H1 (cell line): Measurements from ENCODE around the gene SLC7A9. TPM values are rescaled to one million over a fixed set of nuclear protein-coding genes. Genes with fewer than 3 reads are reported as not detected.

Experiments
- CTCF ChIA-PET: fragments of 300-600 bp; sonication (Branson Sonifier 250); formaldehyde crosslinking; loops from one replicate; lab custom pipeline; 2021; ENCODE audit not compliant: partially characterized antibody; lab: Charles Lee
- POLR2A ChIA-PET: fragments of 300-600 bp; sonication (Branson Sonifier 250); formaldehyde crosslinking; loops from one replicate; lab custom pipeline; 2021; ENCODE audit warnings: inconsistent platforms; ENCODE audit not compliant: partially characterized antibody; lab: Charles Lee
- DNase-seq, 2 experiments: peaks; one replicate each; pipeline versions ENCODE4 v3.0.0 to v3.0.0-alpha.2; 2010 to 2022; ENCODE audit warnings: low spot score in 2 of 2, low read depth in 1 of 2, mixed read lengths in 1 of 2
- FAIRE-seq: peaks from 2 replicates; lab custom pipeline; 2011; peaks lifted over from hg19 to GRCh38; lab: Jason Lieb, UNC
- H2AFZ ChIP-seq: 2 replicates; pipeline ENCODE4 v1.8.1; 2012; ENCODE audit warnings: low read length, inconsistent platforms
- H2AK5ac ChIP-seq: 2 replicates; pipeline ENCODE4 v1.6.1; 2013; ENCODE audit warnings: low read depth, low read length
- H2BK120ac ChIP-seq: replicated peaks from 2 replicates; pipeline ENCODE3; 2013; ENCODE audit warnings: low read depth, low read length, inconsistent platforms
- H2BK12ac ChIP-seq: 2 replicates; pipeline ENCODE4 v1.6.1; 2013; ENCODE audit warnings: low read depth, low read length
- H2BK15ac ChIP-seq: 2 replicates; pipeline ENCODE4 v1.6.1; 2013; ENCODE audit warnings: low read length
- H2BK20ac ChIP-seq: 2 replicates; pipeline ENCODE4 v1.6.1; 2013; ENCODE audit warnings: low read length
- H2BK5ac ChIP-seq: 2 replicates; pipeline ENCODE4 v1.6.1; 2013; ENCODE audit warnings: low read depth, low read length
- H3K14ac ChIP-seq: 2 replicates; pipeline ENCODE4 v1.6.1; 2013; ENCODE audit warnings: inconsistent platforms; ENCODE audit not compliant: insufficient read length
- H3K18ac ChIP-seq: 2 replicates; pipeline ENCODE4 v1.6.1; 2013; ENCODE audit warnings: low read length; ENCODE audit errors: extremely low read depth
- H3K23ac ChIP-seq: 2 replicates; pipeline ENCODE4 v1.6.1; 2013; ENCODE audit warnings: inconsistent platforms; ENCODE audit not compliant: insufficient read length
- H3K23me2 ChIP-seq: 2 replicates; pipeline ENCODE4 v1.6.1; 2013; ENCODE audit warnings: low read depth, low read length
- H3K27ac ChIP-seq: 2 replicates; pipeline ENCODE4 v1.6.1; 2011; ENCODE audit warnings: low read depth, low read length, inconsistent platforms
- H3K27me3 ChIP-seq, 4 experiments: replicated peaks in 1 of 4; 1 replicate in 1 of 4; 2 replicates in 3 of 4; pipeline versions ENCODE4 v1.6.1 to v1.8.1; 2011 to 2013; ENCODE audit warnings: low read length in 3 of 4, mild to moderate bottlenecking in 3 of 4, inconsistent platforms in 2 of 4, mixed read lengths in 2 of 4, moderate library complexity in 1 of 4; ENCODE audit not compliant: control insufficient read depth in 3 of 4, insufficient read depth in 3 of 4; ENCODE audit errors: extremely low read depth in 1 of 4
- H3K36me3 ChIP-seq, 4 experiments: 2 replicates each; pipeline versions ENCODE4 v1.6.1 to v1.8.1; 2011 to 2013; ENCODE audit warnings: mild to moderate bottlenecking in 4 of 4, low read length in 3 of 4, moderate library complexity in 2 of 4, control low read depth in 1 of 4, inconsistent platforms in 1 of 4; ENCODE audit not compliant: insufficient read depth in 4 of 4, control insufficient read depth in 2 of 4
- H3K4ac ChIP-seq: replicated peaks from 2 replicates; pipeline ENCODE3; 2013; ENCODE audit warnings: low read length, low read depth, mixed read lengths, inconsistent platforms; ENCODE audit not compliant: insufficient read length
- H3K4me1 ChIP-seq, 4 experiments: replicated peaks in 1 of 4; 1 replicate in 1 of 4; 2 replicates in 3 of 4; pipeline versions ENCODE4 v1.6.1 to v1.8.1; 2011 to 2013; ENCODE audit warnings: low read length in 3 of 4, inconsistent platforms in 2 of 4, mixed read lengths in 1 of 4; ENCODE audit not compliant: insufficient read depth in 4 of 4, control insufficient read depth in 3 of 4
- H3K4me2 ChIP-seq, 2 experiments: 2 replicates each; pipeline versions ENCODE4 v1.6.1 to v1.8.1; 2011 to 2013; ENCODE audit warnings: low read depth in 2 of 2, low read length in 2 of 2, control low read depth in 1 of 2, inconsistent platforms in 1 of 2, mild to moderate bottlenecking in 1 of 2; ENCODE audit not compliant: insufficient read depth in 1 of 2
- H3K4me3 ChIP-seq, 4 experiments: fragments of 200-600, 300-600 bp in 1 of 4; sonication (generic), shearing (Covaris generic), sonication (Bioruptor Twin) in 1 of 4; 2 replicates each; pipeline versions ENCODE4 v1.5.1 to v1.8.1; 2011 to 2016; ENCODE audit warnings: low read length in 4 of 4, low read depth in 3 of 4, control low read depth in 2 of 4, inconsistent platforms in 2 of 4, mild to moderate bottlenecking in 2 of 4, mixed read lengths in 1 of 4, moderate library complexity in 1 of 4; ENCODE audit not compliant: insufficient read depth in 2 of 4; ENCODE audit errors: extremely low read depth in 1 of 4
- H3K56ac ChIP-seq: replicated peaks from 2 replicates; pipeline ENCODE3; 2013; ENCODE audit warnings: low read depth, mild to moderate bottlenecking, mixed read lengths, low read length, inconsistent platforms; ENCODE audit not compliant: insufficient read length
- H3K79me1 ChIP-seq: 2 replicates; pipeline ENCODE4 v1.6.1; 2013; ENCODE audit warnings: low read depth, low read length, control low read depth
- H3K79me2 ChIP-seq, 2 experiments: 2 replicates each; pipeline versions ENCODE4 v1.6.1 to v1.8.1; 2012 to 2013; ENCODE audit warnings: low read length in 2 of 2, mild to moderate bottlenecking in 2 of 2, inconsistent platforms in 1 of 2; ENCODE audit not compliant: insufficient read depth in 2 of 2, control insufficient read depth in 1 of 2
- H3K9ac ChIP-seq, 4 experiments: replicated peaks in 1 of 4; 1 replicate in 1 of 4; 2 replicates in 3 of 4; pipeline versions ENCODE4 v1.6.1 to v1.8.1; 2011 to 2013; ENCODE audit warnings: low read depth in 3 of 4, low read length in 3 of 4, control low read depth in 2 of 4, mild to moderate bottlenecking in 2 of 4, moderate library complexity in 2 of 4, inconsistent platforms in 1 of 4; ENCODE audit errors: extremely low read depth in 1 of 4
- H3K9me3 ChIP-seq, 2 experiments: 2 replicates each; pipeline versions ENCODE4 v1.6.1 to v1.8.1; 2012 to 2013; ENCODE audit warnings: mild to moderate bottlenecking in 2 of 2, moderate library complexity in 2 of 2, control low read depth in 1 of 2, inconsistent platforms in 1 of 2, low read depth in 1 of 2, low read length in 1 of 2, mixed read lengths in 1 of 2; ENCODE audit not compliant: insufficient read depth in 2 of 2
- H4K20me1 ChIP-seq, 2 experiments: replicated peaks in 1 of 2; 2 replicates each; pipeline versions ENCODE3 to v1.8.1; 2011 to 2013; ENCODE audit warnings: inconsistent platforms in 2 of 2, low read length in 2 of 2, mild to moderate bottlenecking in 1 of 2; ENCODE audit not compliant: insufficient read depth in 2 of 2, control insufficient read depth in 1 of 2
- H4K5ac ChIP-seq: 2 replicates; pipeline ENCODE4 v1.6.1; 2013; ENCODE audit warnings: low read length, low read depth, mixed read lengths, inconsistent platforms; ENCODE audit not compliant: insufficient read length
- H4K8ac ChIP-seq: 2 replicates; pipeline ENCODE4 v1.8.0; 2013; ENCODE audit warnings: mild to moderate bottlenecking, moderate library complexity, low read length, inconsistent platforms; ENCODE audit not compliant: insufficient read depth; ENCODE audit errors: extremely low read depth
- H4K91ac ChIP-seq: replicated peaks from 2 replicates; pipeline ENCODE3; 2013; ENCODE audit warnings: low read length, mixed read lengths, inconsistent platforms; ENCODE audit not compliant: insufficient read length
- NANOG ChIP-seq: IDR thresholded peaks from 2 replicates; pipeline ENCODE4 v1.6.1; 2011; ENCODE audit warnings: low read length, low read depth, mild to moderate bottlenecking, inconsistent platforms; ENCODE audit not compliant: insufficient read depth, poor library complexity, severe bottlenecking
- POLR2A ChIP-seq, 2 experiments: IDR thresholded peaks; 1 replicate in 1 of 2; 2 replicates in 1 of 2; pipeline ENCODE4 v1.6.1; 2011; ENCODE audit warnings: low read depth in 2 of 2, low read length in 2 of 2, mild to moderate bottlenecking in 2 of 2; ENCODE audit errors: control extremely low read depth in 1 of 2
- YY1 ChIP-seq: IDR thresholded peaks from 2 replicates; pipeline ENCODE4 v1.6.1; 2011; ENCODE audit warnings: low read depth, mild to moderate bottlenecking, low read length
- WGBS, 2 experiments: shearing (Covaris generic) in 1 of 2; methylation state at CpG; one replicate each; pipeline versions ENCODE4 v1.1.6 to v1.1.7; 2013 to 2015; ENCODE audit warnings: low lambda C conversion rate in 2 of 2, mixed read lengths in 2 of 2, inconsistent platforms in 1 of 2, low coverage in 1 of 2, missing lambda C conversion rate in 1 of 2; ENCODE audit not compliant: insufficient replicate concordance in 2 of 2, insufficient coverage in 1 of 2, insufficient read length in 1 of 2; ENCODE audit errors: extremely low coverage in 1 of 2, missing lambda C conversion rate in 1 of 2; 5-methylcytosine and 5-hydroxymethylcytosine counted together
- polyA plus RNA-seq, 7 experiments: library from polyadenylated mRNA; depleted of rRNA in 3 of 7; stranded (reverse) in 5 of 7; unstranded in 2 of 7; fragments of >200 nt in 5 of 7; fragments of 200-250 nt in 2 of 7; gene quantifications; 1 replicate in 5 of 7; 2 replicates in 1 of 7; 4 replicates in 1 of 7; pipeline versions ENCODE4 v1.2.1 to v1.2.3, GENCODE V29; 2011 to 2013; ENCODE audit warnings: missing spikeins in 2 of 7, mixed read lengths in 2 of 7
- total RNA-seq: library from RNA; stranded (reverse); fragmentation: NEBNext Ultra II Directional; extraction: Animal tissue kit (Norgen Biotek cat#: 25700); gene quantifications from 2 replicates; pipeline ENCODE4 v1.2.1, GENCODE V29; 2021

The SLC7A9 gene
- total and polyA plus RNA-seq, 2 of the 8 experiments (the other 6 are each of a cell fraction or from before 2014, with no cell fraction given) = 0.15 TPM; not detected in 1

- H2BK20ac ChIP-seq = no peak overlapping the region
- no peaks in the 10 kb centered on the region; a peak in 1 of 8 replicates for H3K36me3 ChIP-seq
- FAIRE-seq (no peak), DNase-seq (no peak)
- H3K79me2 ChIP-seq = no peaks in the 10 kb centered on the region
- H3K23me2 ChIP-seq = 0 out of 2 replicates have a peak, but pooled peaks cover 1% of the 10 kb centered on the region
- WGBS, 2 experiments = 83% methylated on average over 8 of the region's 8 CpGs; no CpG with 5 or more reads in 1 of the 2 experiments
- H3K79me1 ChIP-seq = no peaks in the 10 kb centered on the region
- H4K91ac ChIP-seq = no peak overlapping the region
- no peak overlapping the region for H3K4me2 ChIP-seq
- H2BK120ac ChIP-seq = no peak overlapping the region
- H2AFZ ChIP-seq = no peak overlapping the region
- H3K9me3 ChIP-seq = peaks cover 0 to 13% of the 10 kb centered on the region in 2 experiments; a peak in 2 of 4 replicates
- TF ChIP-seq POLR2A (IDR thresholded peaks at IDR 0.05; ENCODE audit: control extremely low read depth in 1 of 2, low read depth in 2 of 2, low read length in 2 of 2) (no peak), YY1 (no peak), NANOG (no peak)
- no peak overlapping the region for H4K5ac ChIP-seq
- no peaks in the 10 kb centered on the region for H4K20me1 ChIP-seq
- no peak overlapping the region for H3K27ac ChIP-seq
- H3K14ac ChIP-seq = no peak overlapping the region
- H2BK5ac ChIP-seq = no peak overlapping the region
- H4K8ac ChIP-seq = no peak overlapping the region
- no peak overlapping the region for H3K4me3 ChIP-seq
- no peak overlapping the region for H3K23ac ChIP-seq
- no peak overlapping the region for H3K18ac ChIP-seq
- CTCF ChIA-PET = interaction anchor here (0.6 to 1.0 kb wide), 3 partner anchors 37 to 344 kb away, joined by 3 read pairs; no protein-coding TSS in a partner anchor
- no peak overlapping the region for H3K4ac ChIP-seq
- no peaks in the 10 kb centered on the region for H3K4me1 ChIP-seq
- H3K56ac ChIP-seq = no peak overlapping the region
- H3K27me3 ChIP-seq = no peaks in the 10 kb centered on the region
- no peak overlapping the region for H2AK5ac ChIP-seq
- no peak overlapping the region for H2BK12ac ChIP-seq
- POLR2A ChIA-PET = interaction anchor here (0.6 kb wide), 1 partner anchor 448 kb away, joined by 3 read pairs; no protein-coding TSS in a partner anchor
- no peak overlapping the region for H3K9ac ChIP-seq
- H2BK15ac ChIP-seq = no peak overlapping the region
Measured at GRCh38 chr19:32842061-32842460, 27.5 kb downstream of the SLC7A9 start.
